PC-9 (cell line): ENCODE measurements around the gene VWA8. TPM values are rescaled to one million over a fixed set of nuclear protein-coding genes. Genes with fewer than 3 reads are reported as not detected.

ENCODE experiments used
- BruUV-seq: library from RNA; stranded (reverse); fragments of 400-500 nt; replicated peaks from 2 replicates; lab custom pipeline; 2021; lab: Mats Ljungman, UMichigan
- CTCF ChIA-PET: fragments of 300-600 bp; sonication (Branson Sonifier 250); formaldehyde crosslinking; loops from one replicate; lab custom pipeline; 2022; ENCODE audit warnings: antibody characterized with exemption; lab: Charles Lee
- POLR2A ChIA-PET: fragments of 300-600 bp; sonication (Branson Sonifier 250); formaldehyde crosslinking; loops from one replicate; lab custom pipeline; 2022; ENCODE audit warnings: antibody characterized with exemption; ENCODE audit not compliant: unreplicated experiment; lab: Charles Lee
- DNase-seq, 2 experiments: peaks; one replicate each; pipeline versions ENCODE4 v3.0.0 to v3.0.0-alpha.2; 2015 to 2022; ENCODE audit warnings: mixed read lengths in 1 of 2
- H2AFZ ChIP-seq: fragments of 200-600 bp; sonication (generic); 2 replicates; pipeline ENCODE4 v1.8.1; 2017; ENCODE audit warnings: antibody characterized with exemption
- H3F3A ChIP-seq: fragments of 200-600 bp; sonication (generic); 2 replicates; pipeline ENCODE4 v1.8.1; 2017; ENCODE audit warnings: antibody characterized with exemption, mild to moderate bottlenecking, low read depth; ENCODE audit not compliant: insufficient read depth
- H3K27ac ChIP-seq: fragments of 200-600 bp; sonication (generic); 2 replicates; pipeline ENCODE4 v1.6.1; 2016; ENCODE audit warnings: mixed run types
- H3K27me3 ChIP-seq: fragments of 200-600 bp; sonication (generic); 2 replicates; pipeline ENCODE4 v1.6.1; 2016; ENCODE audit warnings: low read depth, mixed run types; ENCODE audit not compliant: insufficient read depth
- H3K36me3 ChIP-seq: fragments of 200-600 bp; sonication (generic); 2 replicates; pipeline ENCODE4 v1.6.1; 2016; ENCODE audit warnings: low read depth, mixed run types
- H3K4me1 ChIP-seq: fragments of 200-600 bp; sonication (generic); replicated peaks from 2 replicates; pipeline ENCODE4 v1.6.1; 2016; ENCODE audit warnings: mixed run types; ENCODE audit not compliant: insufficient read depth
- H3K4me2 ChIP-seq: fragments of 200-600 bp; sonication (generic); 2 replicates; pipeline ENCODE4 v1.6.1; 2017; ENCODE audit warnings: mixed run types
- H3K4me3 ChIP-seq: fragments of 200-600 bp; sonication (generic); 2 replicates; pipeline ENCODE4 v1.6.1; 2016; ENCODE audit warnings: mixed run types
- H3K79me2 ChIP-seq: fragments of 200-600 bp; sonication (generic); 2 replicates; pipeline ENCODE4 v1.6.1; 2017; ENCODE audit warnings: low read depth, mixed run types
- H3K9me2 ChIP-seq: fragments of 200-600 bp; sonication (generic); 2 replicates; pipeline ENCODE4 v1.8.1; 2017; ENCODE audit warnings: mild to moderate bottlenecking; ENCODE audit not compliant: insufficient read depth
- H3K9me3 ChIP-seq: fragments of 200-600 bp; sonication (generic); 2 replicates; pipeline ENCODE4 v1.8.1; 2016; ENCODE audit warnings: low read depth; ENCODE audit not compliant: insufficient read depth
- H4K20me1 ChIP-seq: fragments of 200-600 bp; sonication (generic); 2 replicates; pipeline ENCODE4 v1.8.1; 2017; ENCODE audit not compliant: insufficient read depth
- EZH2 ChIP-seq: fragments of 200-600 bp; sonication (generic); IDR thresholded peaks from 2 replicates; pipeline ENCODE4 v1.8.0; 2017; ENCODE audit warnings: antibody characterized with exemption, low read depth
- intact Hi-C: fragments of 100-400 bp; cut with micrococcal nuclease; formaldehyde crosslinking; loops from one replicate; pipeline ENCODE4 v1.10.0; 2022; ENCODE audit not compliant: unreplicated experiment
- total RNA-seq: library from RNA; stranded (reverse); gene quantifications from 2 replicates; pipeline ENCODE4 v1.2.3, GENCODE V29; 2021
- TF ChIP-seq, protein P1 (sequence below): fragments of 200-600 bp; sonication (generic); conservative IDR thresholded peaks from 2 replicates; pipeline ENCODE4 v1.6.1; 2017; ENCODE audit warnings: mixed run types, antibody characterized with exemption, mild to moderate bottlenecking, moderate library complexity

The VWA8 gene
- total RNA-seq, 1 experiment from 2014 or later, result 14.1 TPM

- H3K4me1 ChIP-seq, result no peaks in the 10 kb centered on the region
- no TSS peak for BruUV-seq
- DNase-seq, result no peak
These were observed 363.4 kb downstream of the VWA8 start for GRCh38 chr13:41597348-41598041.

GRCh38 chr13:41596190-41596589 is 364.7 kb downstream of the VWA8 start:
- CTCF ChIA-PET, result no interaction called here
- peaks cover under 1% of the 10 kb centered on the region; the same call in 1 of the 2 replicates for H3K4me1 ChIP-seq
- H3K4me2 ChIP-seq, result no peak overlapping the region
- H4K20me1 ChIP-seq, result no peaks in the 10 kb centered on the region
- DNase-seq, result no peak
- H3K79me2 ChIP-seq, result no peaks in the 10 kb centered on the region
- no peak overlapping the region for H2AFZ ChIP-seq
- intact Hi-C loops, result no loop called here
- POLR2A ChIA-PET, result no interaction called here
- TF ChIP-seq, protein P1, sequence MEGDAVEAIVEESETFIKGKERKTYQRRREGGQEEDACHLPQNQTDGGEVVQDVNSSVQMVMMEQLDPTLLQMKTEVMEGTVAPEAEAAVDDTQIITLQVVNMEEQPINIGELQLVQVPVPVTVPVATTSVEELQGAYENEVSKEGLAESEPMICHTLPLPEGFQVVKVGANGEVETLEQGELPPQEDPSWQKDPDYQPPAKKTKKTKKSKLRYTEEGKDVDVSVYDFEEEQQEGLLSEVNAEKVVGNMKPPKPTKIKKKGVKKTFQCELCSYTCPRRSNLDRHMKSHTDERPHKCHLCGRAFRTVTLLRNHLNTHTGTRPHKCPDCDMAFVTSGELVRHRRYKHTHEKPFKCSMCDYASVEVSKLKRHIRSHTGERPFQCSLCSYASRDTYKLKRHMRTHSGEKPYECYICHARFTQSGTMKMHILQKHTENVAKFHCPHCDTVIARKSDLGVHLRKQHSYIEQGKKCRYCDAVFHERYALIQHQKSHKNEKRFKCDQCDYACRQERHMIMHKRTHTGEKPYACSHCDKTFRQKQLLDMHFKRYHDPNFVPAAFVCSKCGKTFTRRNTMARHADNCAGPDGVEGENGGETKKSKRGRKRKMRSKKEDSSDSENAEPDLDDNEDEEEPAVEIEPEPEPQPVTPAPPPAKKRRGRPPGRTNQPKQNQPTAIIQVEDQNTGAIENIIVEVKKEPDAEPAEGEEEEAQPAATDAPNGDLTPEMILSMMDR, result no peak
- TF ChIP-seq EZH2, result no peak
- H3K9me2 ChIP-seq, result no peaks in the 10 kb centered on the region
- H3K36me3 ChIP-seq, result no peaks in the 10 kb centered on the region
- H3K4me3 ChIP-seq, result no peak overlapping the region
- BruUV-seq, result no TSS peak
- no peaks in the 10 kb centered on the region for H3K9me3 ChIP-seq
- no peak overlapping the region for H3K27ac ChIP-seq
- no peaks in the 10 kb centered on the region for H3K27me3 ChIP-seq
- H3F3A ChIP-seq, result no peaks in the 10 kb centered on the region

More at GRCh38 chr13:41597348-41598041, 363.4 kb downstream of the VWA8 start:
- Histone ChIP-seq H3K36me3 (no peaks in the 10 kb centered on the region), H2AFZ (no peak overlapping the region), H4K20me1 (no peaks in the 10 kb centered on the region), H3K79me2 (no peaks in the 10 kb centered on the region), H3K27me3 (no peaks in the 10 kb centered on the region), H3K27ac (no peak overlapping the region), H3K4me2 (no peak overlapping the region), H3F3A (no peaks in the 10 kb centered on the region), H3K4me3 (no peak overlapping the region), H3K9me3 (no peaks in the 10 kb centered on the region), H3K9me2 (no peaks in the 10 kb centered on the region)
- ChIA-PET CTCF (interaction anchor here (0.6 kb wide), 1 partner anchor 54 kb away, joined by 3 read pairs; no protein-coding TSS in a partner anchor), POLR2A (no interaction called here)
- intact Hi-C loops, result no loop called here
- TF ChIP-seq EZH2, result no peak
- TF ChIP-seq, protein P1, result no peak

- POLR2A ChIA-PET, result no interaction called here
These were observed 365.6 kb downstream of the VWA8 start for GRCh38 chr13:41595298-41595697.

More at GRCh38 chr13:41595298-41595697, 365.6 kb downstream of the VWA8 start:
- H4K20me1 ChIP-seq, result no peaks in the 10 kb centered on the region
- no peaks in the 10 kb centered on the region for H3K9me3 ChIP-seq
- intact Hi-C loops, result no loop called here
- H3F3A ChIP-seq, result no peaks in the 10 kb centered on the region
- TF ChIP-seq, protein P1, result no peak
- TF ChIP-seq EZH2, result no peak
- no peaks in the 10 kb centered on the region for H3K36me3 ChIP-seq
- no peak overlapping the region for H2AFZ ChIP-seq
- H3K4me3 ChIP-seq, result no peak overlapping the region
- CTCF ChIA-PET, result no interaction called here
- no peak for DNase-seq
- H3K27ac ChIP-seq, result no peak overlapping the region
- H3K27me3 ChIP-seq, result no peaks in the 10 kb centered on the region
- H3K9me2 ChIP-seq, result no peaks in the 10 kb centered on the region
- H3K4me1 ChIP-seq, result peaks cover 10% of the 10 kb centered on the region
- H3K79me2 ChIP-seq, result no peaks in the 10 kb centered on the region
- H3K4me2 ChIP-seq, result no peak overlapping the region
- BruUV-seq, result no TSS peak
